Progenitor cell of endocrine pancreas (in vitro differentiated cells): ENCODE measurements around the gene NT5DC4. TPM values are rescaled to one million over a fixed set of nuclear protein-coding genes. Genes with fewer than 3 reads are reported as not detected.

Source experiments
- DNase-seq: peaks from one replicate; pipeline ENCODE4 v3.0.0; 2021; ENCODE audit warnings: low spot score; ENCODE audit not compliant: unreplicated experiment
- H3K27ac Mint-ChIP-seq: 2 replicates; pipeline ENCODE4 v1.8.0; 2021; ENCODE audit warnings: mild to moderate bottlenecking, moderate library complexity, mixed read lengths
- H3K27me3 Mint-ChIP-seq: 2 replicates; pipeline ENCODE4 v1.8.0; 2021; ENCODE audit warnings: mixed read lengths
- H3K36me3 Mint-ChIP-seq: 2 replicates; pipeline ENCODE4 v1.8.0; 2022; ENCODE audit warnings: mixed read lengths; ENCODE audit not compliant: insufficient read depth
- H3K4me1 Mint-ChIP-seq: 2 replicates; pipeline ENCODE4 v1.8.0; 2021; ENCODE audit warnings: low read depth, mixed read lengths
- H3K4me3 Mint-ChIP-seq: 2 replicates; pipeline ENCODE4 v1.8.0; 2021; ENCODE audit warnings: low read depth, mild to moderate bottlenecking, moderate library complexity, mixed read lengths
- H3K9me3 Mint-ChIP-seq: 2 replicates; pipeline ENCODE4 v1.8.0; 2021; ENCODE audit warnings: low read depth, mixed read lengths
- CTCF ChIP-seq: fragments of 200-600 bp; sonication (generic); IDR thresholded peaks from one replicate; pipeline ENCODE4 v1.5.0; 2021; ENCODE audit warnings: antibody characterized with exemption, mild to moderate bottlenecking; ENCODE audit not compliant: unreplicated experiment
- total RNA-seq: library from RNA; stranded (reverse); gene quantifications from 2 replicates; pipeline ENCODE4 v1.2.1, GENCODE V29; 2021

NT5DC4 gene
- total RNA-seq, 1 donor from 2014 or later = not detected

GRCh38 chr2:112686348-112687217 is 34.2 kb upstream of the NT5DC4 start:
- no peak for TF ChIP-seq CTCF
- no peak for DNase-seq
- no peak overlapping the region for H3K4me3 Mint-ChIP-seq
- no peak overlapping the region for H3K27ac Mint-ChIP-seq
- H3K4me1 Mint-ChIP-seq = no peaks in the 10 kb centered on the region
- no peaks in the 10 kb centered on the region for H3K9me3 Mint-ChIP-seq
- H3K27me3 Mint-ChIP-seq = peaks cover 12% of the 10 kb centered on the region
- H3K36me3 Mint-ChIP-seq = no peaks in the 10 kb centered on the region

GRCh38 chr2:112687522-112687921 is 33.3 kb upstream of the NT5DC4 start:
- Mint-ChIP-seq H3K4me1 (no peaks in the 10 kb centered on the region), H3K27me3 (peaks cover 12% of the 10 kb centered on the region), H3K36me3 (no peaks in the 10 kb centered on the region), H3K9me3 (no peaks in the 10 kb centered on the region), H3K27ac (no peak overlapping the region), H3K4me3 (no peak overlapping the region)
- no peak for TF ChIP-seq CTCF
- no peak for DNase-seq

GRCh38 chr2:112688086-112688880 is 32.5 kb upstream of the NT5DC4 start:
- H3K27ac Mint-ChIP-seq = no peak overlapping the region
- no peak overlapping the region for H3K4me3 Mint-ChIP-seq
- H3K4me1 Mint-ChIP-seq = peaks cover 2% of the 10 kb centered on the region
- no peaks in the 10 kb centered on the region for H3K9me3 Mint-ChIP-seq
- H3K27me3 Mint-ChIP-seq = peaks cover 12% of the 10 kb centered on the region
- H3K36me3 Mint-ChIP-seq = no peaks in the 10 kb centered on the region
- no peak for TF ChIP-seq CTCF
- no peak for DNase-seq

GRCh38 chr2:112690853-112691401 is 29.9 kb upstream of the NT5DC4 start:
- peaks cover 2% of the 10 kb centered on the region for H3K4me1 Mint-ChIP-seq
- H3K9me3 Mint-ChIP-seq = no peaks in the 10 kb centered on the region
- TF ChIP-seq CTCF = peak; percentile 50
- no peak overlapping the region for H3K4me3 Mint-ChIP-seq
- H3K27ac Mint-ChIP-seq = no peak overlapping the region
- H3K27me3 Mint-ChIP-seq = peaks cover 3% of the 10 kb centered on the region
- DNase-seq = peak; percentile 27
- no peaks in the 10 kb centered on the region for H3K36me3 Mint-ChIP-seq

GRCh38 chr2:112691881-112692281 is 28.9 kb upstream of the NT5DC4 start:
- H3K36me3 Mint-ChIP-seq = no peaks in the 10 kb centered on the region
- no peak for TF ChIP-seq CTCF
- H3K4me1 Mint-ChIP-seq = peaks cover 2% of the 10 kb centered on the region
- no peak for DNase-seq
- H3K9me3 Mint-ChIP-seq = no peaks in the 10 kb centered on the region
- H3K27me3 Mint-ChIP-seq = peaks cover 3% of the 10 kb centered on the region
- no peak overlapping the region for H3K4me3 Mint-ChIP-seq
- H3K27ac Mint-ChIP-seq = no peak overlapping the region
